K562 (cell line): ENCODE measurements around the gene PHF12. TPM values are rescaled to one million over a fixed set of nuclear protein-coding genes. Genes with fewer than 3 reads are reported as not detected.

Source experiments
- FOXA1 ChIP-seq: fragments of 450-650 bp; IDR thresholded peaks from 2 replicates; pipeline ENCODE4 v1.6.1; 2016; ENCODE audit warnings: mild to moderate bottlenecking, borderline replicate concordance
- HNRNPK ChIP-seq: fragments of 200-400 bp; formaldehyde crosslinking; IDR thresholded peaks from one replicate; pipeline ENCODE4 v1.6.1; 2018; ENCODE audit warnings: mild to moderate bottlenecking, low read depth, low read length; ENCODE audit not compliant: poor library complexity, severe bottlenecking
- RBM17 ChIP-seq: fragments of 200-400 bp; formaldehyde crosslinking; IDR thresholded peaks from 2 replicates; pipeline ENCODE4 v1.6.1; 2017; ENCODE audit warnings: low read depth, mild to moderate bottlenecking, low read length, borderline replicate concordance
- SIRT6 ChIP-seq: IDR thresholded peaks from one replicate; pipeline ENCODE4 v1.6.1; 2012; ENCODE audit warnings: low read depth, mild to moderate bottlenecking, control low read depth, inconsistent platforms, low read length, moderate library complexity
- SMARCC2 ChIP-seq: fragments of 450-650 bp; IDR thresholded peaks from 2 replicates; pipeline ENCODE4 v1.6.1; 2017; ENCODE audit warnings: antibody characterized with exemption, moderate library complexity, mild to moderate bottlenecking, low read depth
- USF2 ChIP-seq: sonication (generic); formaldehyde crosslinking; IDR thresholded peaks from 2 replicates; pipeline ENCODE4 v1.5.0; 2020; ENCODE audit warnings: missing genetic modification reagents
- polyA plus RNA-seq, 8 experiments: library from polyadenylated mRNA; depleted of rRNA in 4 of 8; stranded (reverse) in 5 of 8; unstranded in 3 of 8; fragments of >200 nt; fragmentation: Nextera tagmentation in 2 of 8; fragmentation: Illumina TruSeq in 1 of 8; extraction: Ambion mirVana in 2 of 8; extraction: Trizol in 1 of 8; gene quantifications; 2 replicates each; pipeline versions ENCODE4 v1.2.1 to v1.2.3, GENCODE V29; 2011 to 2014; ENCODE audit warnings: inconsistent platforms in 1 of 8, missing spikeins in 1 of 8
- total RNA-seq, 7 experiments: library from RNA; depleted of rRNA in 6 of 7; stranded (reverse); fragments of >200 nt in 6 of 7; fragmentation: Illumina TruSeq in 2 of 7; extraction: Trizol in 2 of 7; gene quantifications; 2 replicates each; pipeline versions ENCODE4 v1.2.1 to v1.2.3, GENCODE V29; 2011 to 2021; ENCODE audit warnings: low replicate concordance in 1 of 7
- TF ChIP-seq, protein P1 (sequence below), 2 experiments: fragments of 450-650 bp in 1 of 2; sonication (generic) in 1 of 2; formaldehyde crosslinking in 1 of 2; IDR thresholded peaks; 2 replicates each; pipeline versions ENCODE4 v1.7.1 to v1.9.0; 2016 to 2022; ENCODE audit warnings: inconsistent platforms in 1 of 2, mild to moderate bottlenecking in 1 of 2, missing genetic modification reagents in 1 of 2

Gene PHF12
- total and polyA plus RNA-seq, 9 of the 15 experiments (the other 6 are each of a cell fraction or from before 2014, with no cell fraction given) = 0.82 to 31.3 (median 13.5) TPM

- TF ChIP-seq, protein P1, sequence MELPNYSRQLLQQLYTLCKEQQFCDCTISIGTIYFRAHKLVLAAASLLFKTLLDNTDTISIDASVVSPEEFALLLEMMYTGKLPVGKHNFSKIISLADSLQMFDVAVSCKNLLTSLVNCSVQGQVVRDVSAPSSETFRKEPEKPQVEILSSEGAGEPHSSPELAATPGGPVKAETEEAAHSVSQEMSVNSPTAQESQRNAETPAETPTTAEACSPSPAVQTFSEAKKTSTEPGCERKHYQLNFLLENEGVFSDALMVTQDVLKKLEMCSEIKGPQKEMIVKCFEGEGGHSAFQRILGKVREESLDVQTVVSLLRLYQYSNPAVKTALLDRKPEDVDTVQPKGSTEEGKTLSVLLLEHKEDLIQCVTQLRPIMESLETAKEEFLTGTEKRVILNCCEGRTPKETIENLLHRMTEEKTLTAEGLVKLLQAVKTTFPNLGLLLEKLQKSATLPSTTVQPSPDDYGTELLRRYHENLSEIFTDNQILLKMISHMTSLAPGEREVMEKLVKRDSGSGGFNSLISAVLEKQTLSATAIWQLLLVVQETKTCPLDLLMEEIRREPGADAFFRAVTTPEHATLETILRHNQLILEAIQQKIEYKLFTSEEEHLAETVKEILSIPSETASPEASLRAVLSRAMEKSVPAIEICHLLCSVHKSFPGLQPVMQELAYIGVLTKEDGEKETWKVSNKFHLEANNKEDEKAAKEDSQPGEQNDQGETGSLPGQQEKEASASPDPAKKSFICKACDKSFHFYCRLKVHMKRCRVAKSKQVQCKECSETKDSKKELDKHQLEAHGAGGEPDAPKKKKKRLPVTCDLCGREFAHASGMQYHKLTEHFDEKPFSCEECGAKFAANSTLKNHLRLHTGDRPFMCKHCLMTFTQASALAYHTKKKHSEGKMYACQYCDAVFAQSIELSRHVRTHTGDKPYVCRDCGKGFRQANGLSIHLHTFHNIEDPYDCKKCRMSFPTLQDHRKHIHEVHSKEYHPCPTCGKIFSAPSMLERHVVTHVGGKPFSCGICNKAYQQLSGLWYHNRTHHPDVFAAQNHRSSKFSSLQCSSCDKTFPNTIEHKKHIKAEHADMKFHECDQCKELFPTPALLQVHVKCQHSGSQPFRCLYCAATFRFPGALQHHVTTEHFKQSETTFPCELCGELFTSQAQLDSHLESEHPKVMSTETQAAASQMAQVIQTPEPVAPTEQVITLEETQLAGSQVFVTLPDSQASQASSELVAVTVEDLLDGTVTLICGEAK (IDR thresholded peaks at IDR 0.05) = peak; percentile 12; the same call in 1 of the 2 replicates
- TF ChIP-seq, protein P1 (CRISPR knock-in tag; IDR thresholded peaks at IDR 0.05) = no peak
- no peak for TF ChIP-seq RBM17
- TF ChIP-seq USF2 (CRISPR knock-in tag) = 0 out of 2 replicates have a peak, but pooled peaks have one; percentile 24
- TF ChIP-seq SIRT6 = no peak
- no peak; the same call in 1 of the 2 replicates for TF ChIP-seq SMARCC2
- TF ChIP-seq FOXA1 = no peak
- TF ChIP-seq HNRNPK = no peak
Observed at GRCh38 chr17:28896884-28897768, 54.2 kb downstream of the PHF12 start, which contains the start of gene FLOT2 (continued).
